Measurements from ENCODE around the gene NCKAP5. TPM values are rescaled to one million over a fixed set of nuclear protein-coding genes. Genes with fewer than 3 reads are reported as not detected.

Gene NCKAP5
- total and polyA plus RNA-seq, 9 of the 15 experiments (the other 6 are each of a cell fraction or from before 2014, with no cell fraction given): not detected

- TF ChIP-seq SIN3A (IDR thresholded peaks at IDR 0.05; ENCODE audit: borderline replicate concordance in 2 of 2, control insufficient read depth in 1 of 2, low read depth in 2 of 2, low read length in 2 of 2) (no peak), CREM (IDR thresholded peaks at IDR 0.05; ENCODE audit: low read depth) (no peak), ZKSCAN8 (CRISPR knock-in tag; IDR thresholded peaks at IDR 0.05) (no peak), TCF7 (IDR thresholded peaks at IDR 0.05; ENCODE audit: borderline replicate concordance) (no peak), SPI1 (IDR thresholded peaks at IDR 0.05; ENCODE audit: borderline replicate concordance, low read depth, low read length) (0 out of 2 replicates have a peak, but pooled peaks have one; percentile 20)
- TF ChIP-seq, protein P1, sequence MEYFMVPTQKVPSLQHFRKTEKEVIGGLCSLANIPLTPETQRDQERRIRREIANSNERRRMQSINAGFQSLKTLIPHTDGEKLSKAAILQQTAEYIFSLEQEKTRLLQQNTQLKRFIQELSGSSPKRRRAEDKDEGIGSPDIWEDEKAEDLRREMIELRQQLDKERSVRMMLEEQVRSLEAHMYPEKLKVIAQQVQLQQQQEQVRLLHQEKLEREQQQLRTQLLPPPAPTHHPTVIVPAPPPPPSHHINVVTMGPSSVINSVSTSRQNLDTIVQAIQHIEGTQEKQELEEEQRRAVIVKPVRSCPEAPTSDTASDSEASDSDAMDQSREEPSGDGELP (CRISPR knock-in tag; IDR thresholded peaks at IDR 0.05; ENCODE audit: borderline replicate concordance): no peak
- FAIRE-seq: no peak
- ChIA-PET POLR2A (no interaction called here), CTCF (ENCODE audit: low intra/inter-chr PET ratio) (no interaction called here)
- Histone ChIP-seq H4K20me1 (replicated peaks; ENCODE audit: control insufficient read depth, insufficient read depth, low read length) (no peaks in the 10 kb centered on the region), H3K4me2 (ENCODE audit: insufficient read depth, low read length) (no peak overlapping the region), H3K27ac (ENCODE audit: extremely low read depth, low read depth, low read length) (no peak overlapping the region), H2AFZ (ENCODE audit: low read depth, low read length) (no peak overlapping the region), H3K9me3 (replicated peaks; ENCODE audit: control insufficient read depth, insufficient read depth, low read depth, low read length) (no peaks in the 10 kb centered on the region), H3K27me3 (ENCODE audit: control insufficient read depth in 2 of 2, insufficient read depth in 2 of 2, low read length in 2 of 2) (peaks cover 0 to 13% of the 10 kb centered on the region in 2 experiments; a peak in 2 of 5 replicates), H3K4me3 (no peak overlapping the region), H3K36me3 (ENCODE audit: control insufficient read depth, insufficient read depth, low read length) (no peaks in the 10 kb centered on the region), H3K9me1 (ENCODE audit: control insufficient read depth, insufficient read depth, low read length) (no peaks in the 10 kb centered on the region), H3K79me2 (ENCODE audit: control insufficient read depth, insufficient read depth, low read length) (no peaks in the 10 kb centered on the region), H3K9ac (ENCODE audit: insufficient read depth in 1 of 2, low read depth in 2 of 2, low read length in 2 of 2) (no peak overlapping the region), H3K4me1 (replicated peaks in 1 of 2; ENCODE audit: control insufficient read depth in 2 of 2, insufficient read depth in 2 of 2, low read length in 2 of 2) (peaks cover 0 to 4% of the 10 kb centered on the region in 2 experiments; a peak in 1 of 5 replicates)
- no peak for DNase-seq (ENCODE audit: extremely low read depth in 1 of 4, low spot score in 3 of 4)
- in situ Hi-C loops (cut with MboI): no loop called here
- no peak for ATAC-seq
- intact Hi-C loops (cut with micrococcal nuclease): no loop called here
- no TSS peak for BruUV-seq (replicated peaks)
Measured at GRCh38 chr2:132641819-132642218, 926.4 kb downstream of the NCKAP5 start.

Data from K562 (cell line).